GM19455 (cell line): ENCODE results near the gene TSPAN32.

ENCODE experiments used
- ATAC-seq: cut with Tn5 transposase; IDR thresholded peaks from one replicate; pipeline ENCODE4 v1.9.1; 2021; ENCODE audit not compliant: unreplicated experiment

The TSPAN32 gene

GRCh38 chr11:2302896-2303626, 1.2 kb downstream of the TSPAN32 start:
- no peak for ATAC-seq

GRCh38 chr11:2303627-2304505, 2.1 kb downstream of the TSPAN32 start:
- no peak for ATAC-seq

GRCh38 chr11:2304506-2305139, 2.8 kb downstream of the TSPAN32 start:
- no peak for ATAC-seq

GRCh38 chr11:2305140-2305778, 3.4 kb downstream of the TSPAN32 start:
- ATAC-seq, result no peak

- no peak for ATAC-seq
These were observed 4.1 kb downstream of the TSPAN32 start for GRCh38 chr11:2305788-2306451.

- ATAC-seq, result no peak
These were observed 4.6 kb downstream of the TSPAN32 start for GRCh38 chr11:2306452-2306823.

GRCh38 chr11:2306877-2307500, 5.2 kb downstream of the TSPAN32 start:
- no peak for ATAC-seq

- no peak for ATAC-seq
These were observed 5.9 kb downstream of the TSPAN32 start for GRCh38 chr11:2307501-2308331.

- no peak for ATAC-seq
These were observed 6.9 kb downstream of the TSPAN32 start for GRCh38 chr11:2308713-2309112.

GRCh38 chr11:2309251-2310072, 7.6 kb downstream of the TSPAN32 start:
- ATAC-seq, result no peak

GRCh38 chr11:2310073-2310785, 8.4 kb downstream of the TSPAN32 start:
- ATAC-seq, result no peak

- ATAC-seq, result no peak
These were observed 9.1 kb downstream of the TSPAN32 start for GRCh38 chr11:2310786-2311352.

- ATAC-seq, result no peak
These were observed 9.7 kb downstream of the TSPAN32 start for GRCh38 chr11:2311353-2312133.

- ATAC-seq, result no peak
These were observed 10.6 kb downstream of the TSPAN32 start for GRCh38 chr11:2312232-2313042.

- ATAC-seq, result no peak
These were observed 11.5 kb downstream of the TSPAN32 start for GRCh38 chr11:2313051-2313951.
